Hepatic stellate cell (primary cell): ENCODE results near the gene IPO5.
"Not testable (repeated sequence)": the region's sequence is repeated elsewhere in the genome, so short reads cannot be mapped to it uniquely, and the experiment has no call there.

Experiments used
- DNase-seq: peaks from one replicate; pipeline ENCODE4 v3.0.0; 2011; ENCODE audit warnings: low spot score

Gene IPO5

DNA sequence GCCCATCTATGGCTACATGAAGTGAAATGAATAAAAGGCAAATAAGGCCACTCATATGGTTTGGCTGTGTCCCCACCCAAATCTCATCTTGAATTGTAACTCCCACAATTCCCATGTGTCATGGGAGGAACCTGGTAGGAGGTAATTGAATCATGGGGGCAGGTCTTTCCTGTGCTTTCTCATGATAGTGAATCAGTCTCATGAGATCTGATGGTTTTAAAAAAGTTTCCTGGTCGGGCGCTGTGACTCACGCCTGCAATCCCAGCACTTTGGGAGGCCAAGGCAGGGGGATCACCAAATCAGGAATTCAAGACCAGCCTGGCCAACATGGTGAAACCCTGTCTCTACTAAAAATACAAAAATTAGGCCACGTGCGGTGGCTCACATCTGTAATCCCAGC lies 4.2 kb upstream of the IPO5 start:
- not testable (repeated sequence) for DNase-seq

DNA sequence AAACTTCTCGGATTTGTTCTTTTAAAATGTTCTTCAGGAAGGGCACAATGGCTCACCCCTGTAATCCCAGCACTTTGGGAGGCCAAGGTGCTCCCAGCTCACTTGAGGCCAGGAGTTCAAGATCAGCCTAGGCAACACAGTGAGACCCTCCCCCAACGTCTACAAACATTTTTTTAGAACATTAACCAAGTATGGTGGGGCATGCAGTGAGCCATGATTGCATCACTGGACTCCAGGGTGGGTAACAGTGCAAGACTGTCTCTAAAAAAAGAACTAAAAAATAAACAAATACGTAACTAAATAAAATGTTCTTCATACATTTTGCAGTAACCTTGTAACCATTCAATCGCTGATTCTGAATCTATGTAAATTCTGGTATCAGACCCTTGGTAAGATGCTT lies 2.1 kb upstream of the IPO5 start:
- DNase-seq, result no peak

DNA sequence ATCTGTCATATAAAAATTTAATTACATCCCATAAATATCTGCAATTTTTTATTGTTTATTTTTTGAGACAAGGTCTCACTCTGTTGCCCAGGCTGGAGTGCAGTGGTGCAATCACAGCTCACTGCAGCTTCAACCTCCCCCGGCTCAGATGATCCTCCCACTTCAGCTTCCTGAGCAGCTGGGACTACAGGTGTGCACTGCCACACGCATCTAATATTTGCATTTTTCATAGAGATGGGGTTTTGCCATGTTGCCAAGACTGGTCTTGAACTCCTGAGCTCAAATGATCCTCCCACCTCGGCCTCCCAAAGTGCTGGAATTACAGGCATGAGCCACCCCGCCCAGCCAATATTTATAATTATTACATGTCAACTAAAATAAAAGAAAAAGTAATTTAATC lies 644 bp upstream of the IPO5 start:
- not testable (repeated sequence) for DNase-seq

- DNase-seq, result no peak
These were observed 7.9 kb downstream of the IPO5 start for GRCh38 chr13:97961340-97961739.

DNA sequence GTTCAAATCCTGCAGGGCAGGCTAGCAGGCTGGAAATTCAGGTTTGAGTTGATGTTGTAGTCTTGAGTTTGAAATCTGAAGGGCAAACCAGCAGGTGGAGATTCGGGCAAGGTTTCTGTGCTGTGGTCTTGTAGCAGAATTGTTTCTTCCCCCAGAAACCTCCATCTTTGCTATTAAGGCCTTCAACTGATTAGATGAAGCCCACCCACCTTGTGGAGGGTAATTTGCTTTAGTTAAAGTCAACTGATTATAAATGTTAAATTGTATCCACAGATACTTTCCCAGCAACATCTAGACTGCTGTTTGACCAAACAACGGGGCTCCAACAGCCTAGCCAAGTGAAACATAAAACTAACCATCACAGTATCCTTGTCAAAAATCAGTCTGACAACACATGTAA lies 9.4 kb downstream of the IPO5 start:
- no peak for DNase-seq

- no peak for DNase-seq
These were observed 13.8 kb downstream of the IPO5 start for GRCh38 chr13:97967226-97967625.

DNA sequence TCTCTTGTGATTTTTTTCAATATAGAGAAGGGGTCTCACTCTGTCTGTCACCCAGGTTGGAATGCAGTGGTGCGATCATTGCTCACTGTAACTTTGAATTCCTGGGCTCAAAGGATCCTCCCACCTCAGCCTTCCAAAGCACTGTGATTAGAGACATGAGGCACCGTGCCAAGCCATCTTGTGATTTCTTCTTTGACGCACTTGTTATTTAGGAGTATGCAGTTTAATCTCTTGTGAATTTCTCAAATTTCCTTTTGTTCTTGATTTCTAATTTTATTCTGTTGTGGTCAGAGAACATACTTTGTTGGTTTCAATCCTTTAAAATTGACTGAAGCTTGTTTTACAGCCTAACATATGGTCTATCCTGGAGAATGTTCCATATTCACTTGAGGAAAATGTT lies 14.5 kb downstream of the IPO5 start:
- DNase-seq, result no peak

GRCh38 chr13:97971519-97971918 lies 18.0 kb downstream of the IPO5 start:
- DNase-seq, result no peak

GRCh38 chr13:97974773-97975172 lies 21.3 kb downstream of the IPO5 start:
- peak; percentile 28 for DNase-seq

DNA sequence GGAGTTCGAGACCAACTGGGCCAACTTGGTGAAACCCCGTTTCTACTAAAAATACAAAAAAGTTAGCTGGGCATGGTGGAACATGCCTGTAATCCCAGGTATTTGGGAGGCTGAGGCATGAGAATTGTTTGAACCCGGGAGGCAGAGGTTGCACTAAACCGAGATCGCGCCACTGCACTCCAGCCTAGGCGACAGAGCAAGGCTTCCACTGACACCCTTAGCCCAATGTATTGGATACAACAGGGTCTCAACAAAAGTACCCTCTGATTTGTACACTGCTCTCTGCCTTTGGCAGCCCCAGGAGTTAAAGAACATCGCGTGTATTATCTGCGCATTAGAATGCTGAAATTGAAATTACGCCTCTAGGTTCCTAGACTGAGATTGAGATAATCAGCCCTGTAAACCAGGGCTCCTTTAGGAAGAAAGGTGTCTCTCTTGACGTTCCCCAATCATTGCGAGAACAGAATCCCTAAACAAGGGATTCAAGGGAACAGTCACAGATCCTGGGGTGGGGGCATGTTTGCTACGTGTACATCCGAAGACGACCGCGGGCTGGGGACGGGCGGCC lies 21.9 kb downstream of the IPO5 start:
- DNase-seq, result peak; percentile 47

- peak; percentile 97 for DNase-seq
These were observed 22.6 kb downstream of the IPO5 start for GRCh38 chr13:97975848-97976609.

DNA sequence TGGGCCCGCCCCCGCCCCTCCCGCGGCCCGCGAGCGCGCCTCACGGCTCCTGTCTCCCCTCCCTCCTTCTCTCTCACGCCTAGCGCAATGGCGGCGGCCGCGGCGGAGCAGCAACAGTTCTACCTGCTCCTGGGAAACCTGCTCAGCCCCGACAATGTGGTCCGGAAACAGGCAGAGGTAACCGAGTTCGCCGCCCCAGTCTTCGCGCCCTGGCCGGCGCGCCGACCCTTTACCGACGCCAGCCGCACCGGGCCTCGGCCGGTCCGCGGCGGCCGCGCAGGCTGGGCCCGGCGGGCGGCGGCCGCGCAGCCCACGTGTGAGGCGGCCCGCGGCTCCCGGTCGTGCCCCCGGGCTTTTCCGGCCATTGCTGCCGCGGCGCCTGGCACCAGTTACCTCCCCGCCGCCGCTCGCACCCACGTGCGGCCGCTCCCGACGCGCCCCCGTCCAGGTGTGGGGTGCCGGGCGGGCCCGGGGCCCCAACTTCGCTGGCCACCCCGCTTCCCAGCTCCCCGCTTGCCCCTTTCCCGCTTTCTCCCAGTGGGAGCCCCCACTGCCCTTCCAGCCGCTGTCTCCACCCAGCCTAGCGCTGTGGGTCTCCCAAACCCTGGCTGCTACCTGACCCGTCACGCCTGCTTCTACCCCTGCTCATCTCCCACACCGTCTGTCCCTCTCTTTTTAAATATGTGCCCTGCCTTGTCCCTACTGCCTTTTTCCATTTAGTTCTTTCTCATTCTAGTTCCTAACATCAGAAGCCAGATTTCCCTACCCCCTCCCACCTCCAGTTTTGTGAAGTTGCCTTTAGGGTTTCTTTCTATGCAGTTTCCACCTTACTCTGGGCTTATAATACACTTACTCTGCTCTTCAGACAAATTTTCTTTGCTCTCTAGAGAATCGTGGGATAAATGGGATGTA lies 23.4 kb downstream of the IPO5 start:
- peak; percentile 43 for DNase-seq

DNA sequence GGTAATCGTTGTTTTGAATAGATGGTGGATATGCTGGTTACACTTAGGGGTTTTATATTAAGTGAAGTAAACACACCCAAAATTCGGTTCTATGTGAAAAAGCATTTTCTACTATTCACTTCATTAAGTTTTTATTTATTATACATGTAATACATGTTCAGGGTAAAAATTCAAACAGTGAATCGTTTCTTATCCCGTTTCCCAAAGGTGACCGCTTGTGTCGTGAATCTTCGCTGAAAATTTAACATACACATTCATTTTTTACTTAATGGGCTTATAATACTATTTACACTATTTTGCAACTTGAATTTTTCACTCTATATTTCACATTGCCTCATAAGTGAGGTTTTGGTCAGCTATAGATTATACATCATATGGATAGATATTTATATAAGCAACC lies 24.5 kb downstream of the IPO5 start:
- no peak for DNase-seq

DNA sequence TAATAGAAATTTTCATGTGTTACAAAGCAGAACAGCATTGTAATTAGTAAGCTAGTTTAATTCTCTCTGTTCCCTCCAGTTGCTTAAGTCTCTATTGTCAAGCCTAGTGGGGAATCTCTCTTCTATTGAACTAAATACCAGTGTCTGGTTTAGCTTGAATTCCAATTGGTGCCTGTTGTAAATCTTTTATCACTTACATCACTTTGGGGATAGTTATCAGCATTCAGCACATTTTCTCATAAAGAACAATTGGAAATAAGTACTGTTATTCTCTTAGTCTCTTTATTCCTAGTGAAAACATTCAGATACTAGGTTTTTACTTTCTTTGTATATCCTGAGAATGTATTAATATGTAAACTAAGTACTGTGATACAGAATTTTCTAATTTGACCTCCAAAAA lies 25.2 kb downstream of the IPO5 start:
- peak; percentile 24 for DNase-seq

GRCh38 chr13:97979051-97979450 lies 25.6 kb downstream of the IPO5 start:
- DNase-seq, result peak; percentile 16

GRCh38 chr13:97979556-97979955 lies 26.1 kb downstream of the IPO5 start:
- DNase-seq, result no peak

- peak; percentile 14 for DNase-seq
These were observed 28.8 kb downstream of the IPO5 start for GRCh38 chr13:97982286-97982685.

- no peak for DNase-seq
These were observed 33.4 kb downstream of the IPO5 start for GRCh38 chr13:97986835-97987234.

DNA sequence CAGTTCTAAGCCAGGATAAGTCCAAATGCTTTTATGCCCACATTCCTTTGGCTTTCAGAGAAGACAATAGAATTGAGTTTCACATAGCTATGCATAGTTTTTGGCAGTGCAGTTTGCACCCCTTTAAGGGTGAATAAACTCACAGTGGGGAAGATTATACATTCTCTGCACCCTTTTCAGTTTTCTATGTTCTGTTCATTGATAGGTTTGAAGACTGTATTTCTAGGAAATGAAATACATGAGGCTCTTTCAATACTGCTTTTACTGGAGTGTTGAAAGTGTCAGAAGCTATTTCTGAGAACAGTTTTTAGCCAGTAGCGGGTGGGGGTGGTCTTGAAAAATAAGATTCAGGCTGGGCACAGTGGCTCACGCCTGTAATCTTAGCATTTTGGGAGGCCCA lies 46.2 kb downstream of the IPO5 start:
- DNase-seq, result no peak

DNA sequence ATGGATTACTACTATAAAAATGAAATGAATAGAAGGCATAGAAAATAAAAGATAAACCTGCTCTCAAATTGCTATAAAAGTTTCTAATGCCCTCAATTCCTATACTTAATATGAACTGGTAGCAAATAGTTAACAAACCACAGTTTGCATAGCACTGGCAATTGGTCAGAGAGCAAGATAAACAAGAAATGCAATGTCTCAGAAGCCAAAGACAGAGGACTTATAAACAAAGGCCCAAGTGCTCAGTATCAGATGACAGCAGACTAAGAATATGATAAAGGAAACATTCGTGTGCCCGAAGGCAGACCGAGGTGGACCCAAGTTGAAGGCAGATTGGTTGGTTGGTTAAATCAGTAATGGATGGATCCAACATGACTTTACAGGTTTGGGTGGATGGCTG lies 50.6 kb downstream of the IPO5 start:
- DNase-seq, result peak; percentile 52

DNA sequence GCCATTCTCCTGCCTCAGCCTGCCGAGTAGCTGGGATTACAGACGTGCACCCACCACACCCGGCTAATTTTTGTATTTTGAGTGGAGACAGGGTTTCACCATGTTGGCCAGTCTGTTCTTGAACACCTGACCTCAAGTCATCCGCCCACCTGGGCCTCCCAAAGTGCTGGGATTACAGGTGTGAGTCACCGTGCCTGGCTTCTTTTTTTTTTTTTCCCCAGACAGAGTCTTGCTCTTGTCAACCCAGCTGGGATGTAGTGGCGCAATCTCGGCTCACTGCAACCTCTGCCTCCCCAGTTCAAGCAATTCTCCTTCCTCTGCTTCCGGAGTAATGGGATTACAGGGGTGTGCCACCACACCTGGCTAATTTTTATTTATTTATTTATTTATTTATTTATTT lies 51.5 kb downstream of the IPO5 start:
- DNase-seq, result not testable (repeated sequence)

GRCh38 chr13:98007001-98007400 lies 53.5 kb downstream of the IPO5 start:
- no peak for DNase-seq

DNA sequence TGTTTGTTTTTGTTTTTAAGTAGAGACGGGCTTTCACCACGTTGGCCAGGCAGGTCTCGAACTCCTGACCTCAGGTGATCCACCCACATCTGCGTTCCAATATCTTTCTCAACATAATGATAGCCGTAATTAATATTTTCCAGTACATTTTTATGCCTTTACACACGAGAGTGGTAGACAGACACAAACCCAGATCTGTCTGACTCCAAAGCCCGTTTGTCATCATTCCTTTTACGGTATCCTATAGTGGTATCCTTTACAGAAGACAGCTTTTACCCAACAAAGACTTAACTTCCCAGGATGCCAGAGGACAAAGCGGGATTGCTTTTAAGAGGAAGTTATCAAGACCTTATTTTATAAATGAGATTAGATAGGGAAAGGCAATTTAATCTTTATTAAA lies 59.8 kb downstream of the IPO5 start:
- DNase-seq, result no peak
